K562 (cell line): Measurements from ENCODE around the gene RAB13. TPM values are rescaled to one million over a fixed set of nuclear protein-coding genes. Genes with fewer than 3 reads are reported as not detected.

ENCODE experiments used
- ATAC-seq: fragments of 200-7000 bp; cut with Tn5 transposase; 3 replicates; pipeline ENCODE4 v1.9.1; 2020; ENCODE audit warnings: moderate library complexity
- BruUV-seq: library from RNA; stranded (reverse); fragments of 400-500 nt; replicated peaks from 2 replicates; lab custom pipeline; 2021; lab: Mats Ljungman, UMichigan
- CTCF ChIA-PET: fragments of 300-600 bp; formaldehyde crosslinking; extraction: SDS; loops from one replicate; lab custom pipeline; 2021; ENCODE audit warnings: low intra/inter-chr PET ratio; lab: Yijun Ruan, JAX
- POLR2A ChIA-PET: fragments of 300-600, 350-650 bp; sonication (Branson Sonifier 250); formaldehyde crosslinking; extraction: SDS; loops from one replicate; lab custom pipeline; 2021; ENCODE audit warnings: antibody characterized with exemption, inconsistent platforms; lab: Yijun Ruan, JAX
- DNase-seq, 4 experiments: peaks; one replicate each; pipeline versions ENCODE4 v3.0.0 to v3.0.0-alpha.2; 2011 to 2018; ENCODE audit warnings: low spot score in 3 of 4, mixed read lengths in 3 of 4; ENCODE audit errors: extremely low read depth in 1 of 4
- FAIRE-seq: peaks from 2 replicates; lab custom pipeline; 2011; peaks lifted over from hg19 to GRCh38; lab: Jason Lieb, UNC
- H2AFZ ChIP-seq: 2 replicates; pipeline ENCODE4 v1.6.0; 2011; ENCODE audit warnings: low read depth, low read length, control low read depth, inconsistent platforms
- H3K27ac ChIP-seq: fragments of 200-600 bp; 3 replicates; pipeline ENCODE4 v1.8.0; 2011; ENCODE audit warnings: low read depth, mild to moderate bottlenecking, control low read depth, inconsistent platforms, low read length, moderate library complexity, mixed read lengths; ENCODE audit errors: extremely low read depth
- H3K27me3 ChIP-seq, 2 experiments: fragments of 300-600 bp in 1 of 2; 2 replicates in 1 of 2; 3 replicates in 1 of 2; pipeline versions ENCODE4 v1.6.0 to v1.8.0; 2011; ENCODE audit warnings: inconsistent platforms in 2 of 2, low read length in 2 of 2, mild to moderate bottlenecking in 1 of 2, mixed read lengths in 1 of 2, moderate library complexity in 1 of 2; ENCODE audit not compliant: control insufficient read depth in 2 of 2, insufficient read depth in 2 of 2
- H3K36me3 ChIP-seq: fragments of 300-600 bp; 3 replicates; pipeline ENCODE4 v1.8.0; 2011; ENCODE audit warnings: mild to moderate bottlenecking, low read length, inconsistent platforms; ENCODE audit not compliant: control insufficient read depth, insufficient read depth
- H3K4me1 ChIP-seq, 2 experiments: fragments of 200-600 bp in 1 of 2; replicated peaks in 1 of 2; 2 replicates in 1 of 2; 3 replicates in 1 of 2; pipeline versions ENCODE4 v1.5.1 to v1.8.0; 2011; ENCODE audit warnings: inconsistent platforms in 2 of 2, low read length in 2 of 2, mild to moderate bottlenecking in 1 of 2, mixed read lengths in 1 of 2, moderate library complexity in 1 of 2; ENCODE audit not compliant: control insufficient read depth in 2 of 2, insufficient read depth in 2 of 2
- H3K4me2 ChIP-seq: 2 replicates; pipeline ENCODE4 v1.6.1; 2011; ENCODE audit warnings: low read length, control low read depth, inconsistent platforms, mixed read lengths; ENCODE audit not compliant: insufficient read depth
- H3K4me3 ChIP-seq: fragments of 200-600 bp; sonication (generic), shearing (Covaris generic); 2 replicates; pipeline ENCODE4 v1.5.1; 2016; ENCODE audit warnings: control low read depth, inconsistent platforms
- H3K79me2 ChIP-seq: fragments of 200-600 bp; 3 replicates; pipeline ENCODE4 v1.8.0; 2011; ENCODE audit warnings: low read length, inconsistent platforms; ENCODE audit not compliant: control insufficient read depth, insufficient read depth
- H3K9ac ChIP-seq, 2 experiments: 2 replicates each; pipeline versions ENCODE4 v1.6.0 to v1.6.1; 2011; ENCODE audit warnings: low read depth in 2 of 2, low read length in 2 of 2, control low read depth in 1 of 2, inconsistent platforms in 1 of 2, mild to moderate bottlenecking in 1 of 2, mixed read lengths in 1 of 2; ENCODE audit not compliant: insufficient read depth in 1 of 2
- H3K9me1 ChIP-seq: one replicate; pipeline ENCODE4 v1.6.0; 2011; ENCODE audit warnings: inconsistent platforms, mild to moderate bottlenecking, low read length, moderate library complexity; ENCODE audit not compliant: control insufficient read depth, insufficient read depth
- H3K9me3 ChIP-seq: replicated peaks from 2 replicates; pipeline ENCODE4 v1.5.1; 2011; ENCODE audit warnings: low read depth, low read length, inconsistent platforms; ENCODE audit not compliant: control insufficient read depth, insufficient read depth
- H4K20me1 ChIP-seq: replicated peaks from 2 replicates; pipeline ENCODE4 v1.6.1; 2011; ENCODE audit warnings: low read length, inconsistent platforms, mixed read lengths; ENCODE audit not compliant: control insufficient read depth, insufficient read depth
- CHCHD3 ChIP-seq: fragments of 250-450 bp; sonication (Bioruptor Pico); IDR thresholded peaks from 2 replicates; pipeline ENCODE4 v2.1.2; 2022; ENCODE audit warnings: mild to moderate bottlenecking
- KDM2B ChIP-seq: fragments of 250-450 bp; sonication (Bioruptor Pico); IDR thresholded peaks from 2 replicates; pipeline ENCODE4 v1.8.0; 2021; ENCODE audit warnings: mild to moderate bottlenecking, moderate library complexity
- MTA3 ChIP-seq: fragments of 450-650 bp; formaldehyde crosslinking; IDR thresholded peaks from 2 replicates; pipeline ENCODE4 v1.6.1; 2017; ENCODE audit warnings: mild to moderate bottlenecking, borderline replicate concordance
- POLR2H ChIP-seq: IDR thresholded peaks from 2 replicates; pipeline ENCODE4 v1.6.1; 2016; ENCODE audit warnings: missing genetic modification characterization, low read depth, mild to moderate bottlenecking, control low read depth, missing compliant biosample characterization, moderate library complexity
- TAF15 ChIP-seq: fragments of 200-400 bp; formaldehyde crosslinking; IDR thresholded peaks from 2 replicates; pipeline ENCODE4 v1.6.1; 2017; ENCODE audit warnings: mild to moderate bottlenecking, low read depth, low read length, moderate library complexity
- WHSC1 ChIP-seq: IDR thresholded peaks from one replicate; pipeline ENCODE4 v1.6.1; 2012; ENCODE audit warnings: low read length, control low read depth, inconsistent platforms
- ZNF3 ChIP-seq: fragments of 250-450 bp; sonication (Bioruptor Pico); IDR thresholded peaks from 2 replicates; pipeline ENCODE4 v1.5.0; 2021; ENCODE audit warnings: mild to moderate bottlenecking, moderate library complexity
- ZNF354B ChIP-seq: fragments of 250-450 bp; sonication (Bioruptor Pico); IDR thresholded peaks from 2 replicates; pipeline ENCODE4 v1.4.0; 2020
- ZNF589 ChIP-seq: fragments of 200-800 bp; sonication (Bioruptor generic); IDR thresholded peaks from 2 replicates; pipeline ENCODE4 v1.6.1; 2016; ENCODE audit warnings: low read depth, missing genetic modification characterization, missing compliant biosample characterization
- WGBS: fragments of 100-300 bp; shearing (Covaris generic); methylation state at CpG from one replicate; pipeline ENCODE4 v1.1.6; 2016; ENCODE audit warnings: low coverage, mixed read lengths; ENCODE audit not compliant: insufficient coverage; ENCODE audit errors: missing lambda C conversion rate; 5-methylcytosine and 5-hydroxymethylcytosine counted together
- in situ Hi-C: fragments of 300-500 bp; cut with MboI; formaldehyde crosslinking; loops from 4 replicates; pipeline ENCODE4 v1.15.0; 2018; ENCODE audit warnings: inconsistent platforms, mixed read lengths
- intact Hi-C: fragments of 100-400 bp; cut with micrococcal nuclease; formaldehyde crosslinking; loops from 2 replicates; pipeline ENCODE4 v1.14.2; 2022
- polyA plus RNA-seq, 8 experiments: library from polyadenylated mRNA; depleted of rRNA in 4 of 8; stranded (reverse) in 5 of 8; unstranded in 3 of 8; fragments of >200 nt; fragmentation: Nextera tagmentation in 2 of 8; fragmentation: Illumina TruSeq in 1 of 8; extraction: Ambion mirVana in 2 of 8; extraction: Trizol in 1 of 8; gene quantifications; 2 replicates each; pipeline versions ENCODE4 v1.2.1 to v1.2.3, GENCODE V29; 2011 to 2014; ENCODE audit warnings: inconsistent platforms in 1 of 8, missing spikeins in 1 of 8
- total RNA-seq, 7 experiments: library from RNA; depleted of rRNA in 6 of 7; stranded (reverse); fragments of >200 nt in 6 of 7; fragmentation: Illumina TruSeq in 2 of 7; extraction: Trizol in 2 of 7; gene quantifications; 2 replicates each; pipeline versions ENCODE4 v1.2.1 to v1.2.3, GENCODE V29; 2011 to 2021; ENCODE audit warnings: low replicate concordance in 1 of 7
- TF ChIP-seq, protein P1 (sequence below): fragments of 250-450 bp; sonication (Bioruptor Pico); IDR thresholded peaks from 2 replicates; pipeline ENCODE4 v1.5.0; 2020; ENCODE audit warnings: mild to moderate bottlenecking
- TF ChIP-seq, protein P2 (sequence below): fragments of 200-400 bp; formaldehyde crosslinking; IDR thresholded peaks from 2 replicates; pipeline ENCODE4 v1.6.1; 2017; ENCODE audit warnings: mild to moderate bottlenecking, low read depth, low read length, moderate library complexity
- TF ChIP-seq, protein P3 (sequence below), 2 experiments: fragments of 450-650 bp; IDR thresholded peaks; 2 replicates each; pipeline ENCODE4 v1.6.1; 2018; ENCODE audit warnings: mild to moderate bottlenecking in 2 of 2, low read depth in 1 of 2; ENCODE audit not compliant: partially characterized antibody in 2 of 2

RAB13 gene
- total and polyA plus RNA-seq, 9 of the 15 experiments (the other 6 are each of a cell fraction or from before 2014, with no cell fraction given), result 22.3 to 100 (median 39.8) TPM

DNA sequence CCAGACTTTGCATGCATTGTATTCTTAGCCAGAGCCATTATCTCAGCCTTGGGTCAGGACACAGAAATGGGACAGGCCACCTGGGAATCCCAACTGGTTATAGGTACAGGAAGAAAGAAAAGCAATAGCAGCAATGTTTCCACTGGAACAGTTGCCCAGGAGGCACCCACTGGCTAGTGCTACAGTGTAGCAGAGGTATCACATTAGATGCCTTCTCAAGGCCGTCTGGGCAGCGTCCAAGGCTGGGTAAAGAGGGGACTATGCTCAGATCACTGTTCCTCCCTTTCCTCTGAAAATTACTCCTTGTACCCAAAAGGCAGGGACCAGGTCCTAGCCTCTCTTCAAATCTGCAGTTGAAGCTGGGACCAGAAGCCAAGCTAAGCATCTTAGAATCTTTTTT lies 15.8 kb downstream of the RAB13 start:
- 69% methylated on average over 2 of the region's 2 CpGs for WGBS
- Histone ChIP-seq H4K20me1 (no peaks in the 10 kb centered on the region), H3K27ac (no peak overlapping the region), H3K9ac (no peak overlapping the region), H2AFZ (no peak overlapping the region), H3K4me3 (no peak overlapping the region), H3K79me2 (peaks cover 23% of the 10 kb centered on the region), H3K4me1 (peaks cover 5 to 7% of the 10 kb centered on the region in 2 experiments; a peak in 4 of 5 replicates), H3K36me3 (peaks cover 24% of the 10 kb centered on the region), H3K4me2 (no peak overlapping the region), H3K9me3 (no peaks in the 10 kb centered on the region), H3K27me3 (no peaks in the 10 kb centered on the region), H3K9me1 (no peaks in the 10 kb centered on the region)
- POLR2A ChIA-PET, result interaction anchor here (0.6 to 1.2 kb wide), 3 partner anchors 20 to 48 kb away, joined by 3 to 4 read pairs (median 3); partner anchors contain the start of genes GATAD2B and RPS27
- no peak for FAIRE-seq
- BruUV-seq, result no TSS peak
- DNase-seq, result no peak
- CTCF ChIA-PET, result no interaction called here
- in situ Hi-C loops, result no loop called here
- intact Hi-C loops, result no loop called here
- ATAC-seq, result no peak
- TF ChIP-seq KDM2B (CRISPR knock-in tag) (no peak), POLR2H (tag) (no peak), MTA3 (no peak), TAF15 (no peak), ZNF589 (CRISPR knock-in tag) (no peak), CHCHD3 (no peak), ZNF3 (CRISPR knock-in tag) (no peak), ZNF354B (CRISPR knock-in tag) (no peak), WHSC1 (no peak)
- TF ChIP-seq, protein P1, sequence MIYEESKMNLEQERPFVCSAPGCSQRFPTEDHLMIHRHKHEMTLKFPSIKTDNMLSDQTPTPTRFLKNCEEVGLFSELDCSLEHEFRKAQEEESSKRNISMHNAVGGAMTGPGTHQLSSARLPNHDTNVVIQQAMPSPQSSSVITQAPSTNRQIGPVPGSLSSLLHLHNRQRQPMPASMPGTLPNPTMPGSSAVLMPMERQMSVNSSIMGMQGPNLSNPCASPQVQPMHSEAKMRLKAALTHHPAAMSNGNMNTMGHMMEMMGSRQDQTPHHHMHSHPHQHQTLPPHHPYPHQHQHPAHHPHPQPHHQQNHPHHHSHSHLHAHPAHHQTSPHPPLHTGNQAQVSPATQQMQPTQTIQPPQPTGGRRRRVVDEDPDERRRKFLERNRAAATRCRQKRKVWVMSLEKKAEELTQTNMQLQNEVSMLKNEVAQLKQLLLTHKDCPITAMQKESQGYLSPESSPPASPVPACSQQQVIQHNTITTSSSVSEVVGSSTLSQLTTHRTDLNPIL (CRISPR knock-in tag), result no peak
- TF ChIP-seq, protein P2, sequence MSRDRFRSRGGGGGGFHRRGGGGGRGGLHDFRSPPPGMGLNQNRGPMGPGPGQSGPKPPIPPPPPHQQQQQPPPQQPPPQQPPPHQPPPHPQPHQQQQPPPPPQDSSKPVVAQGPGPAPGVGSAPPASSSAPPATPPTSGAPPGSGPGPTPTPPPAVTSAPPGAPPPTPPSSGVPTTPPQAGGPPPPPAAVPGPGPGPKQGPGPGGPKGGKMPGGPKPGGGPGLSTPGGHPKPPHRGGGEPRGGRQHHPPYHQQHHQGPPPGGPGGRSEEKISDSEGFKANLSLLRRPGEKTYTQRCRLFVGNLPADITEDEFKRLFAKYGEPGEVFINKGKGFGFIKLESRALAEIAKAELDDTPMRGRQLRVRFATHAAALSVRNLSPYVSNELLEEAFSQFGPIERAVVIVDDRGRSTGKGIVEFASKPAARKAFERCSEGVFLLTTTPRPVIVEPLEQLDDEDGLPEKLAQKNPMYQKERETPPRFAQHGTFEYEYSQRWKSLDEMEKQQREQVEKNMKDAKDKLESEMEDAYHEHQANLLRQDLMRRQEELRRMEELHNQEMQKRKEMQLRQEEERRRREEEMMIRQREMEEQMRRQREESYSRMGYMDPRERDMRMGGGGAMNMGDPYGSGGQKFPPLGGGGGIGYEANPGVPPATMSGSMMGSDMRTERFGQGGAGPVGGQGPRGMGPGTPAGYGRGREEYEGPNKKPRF, result no peak
- TF ChIP-seq, protein P3, sequence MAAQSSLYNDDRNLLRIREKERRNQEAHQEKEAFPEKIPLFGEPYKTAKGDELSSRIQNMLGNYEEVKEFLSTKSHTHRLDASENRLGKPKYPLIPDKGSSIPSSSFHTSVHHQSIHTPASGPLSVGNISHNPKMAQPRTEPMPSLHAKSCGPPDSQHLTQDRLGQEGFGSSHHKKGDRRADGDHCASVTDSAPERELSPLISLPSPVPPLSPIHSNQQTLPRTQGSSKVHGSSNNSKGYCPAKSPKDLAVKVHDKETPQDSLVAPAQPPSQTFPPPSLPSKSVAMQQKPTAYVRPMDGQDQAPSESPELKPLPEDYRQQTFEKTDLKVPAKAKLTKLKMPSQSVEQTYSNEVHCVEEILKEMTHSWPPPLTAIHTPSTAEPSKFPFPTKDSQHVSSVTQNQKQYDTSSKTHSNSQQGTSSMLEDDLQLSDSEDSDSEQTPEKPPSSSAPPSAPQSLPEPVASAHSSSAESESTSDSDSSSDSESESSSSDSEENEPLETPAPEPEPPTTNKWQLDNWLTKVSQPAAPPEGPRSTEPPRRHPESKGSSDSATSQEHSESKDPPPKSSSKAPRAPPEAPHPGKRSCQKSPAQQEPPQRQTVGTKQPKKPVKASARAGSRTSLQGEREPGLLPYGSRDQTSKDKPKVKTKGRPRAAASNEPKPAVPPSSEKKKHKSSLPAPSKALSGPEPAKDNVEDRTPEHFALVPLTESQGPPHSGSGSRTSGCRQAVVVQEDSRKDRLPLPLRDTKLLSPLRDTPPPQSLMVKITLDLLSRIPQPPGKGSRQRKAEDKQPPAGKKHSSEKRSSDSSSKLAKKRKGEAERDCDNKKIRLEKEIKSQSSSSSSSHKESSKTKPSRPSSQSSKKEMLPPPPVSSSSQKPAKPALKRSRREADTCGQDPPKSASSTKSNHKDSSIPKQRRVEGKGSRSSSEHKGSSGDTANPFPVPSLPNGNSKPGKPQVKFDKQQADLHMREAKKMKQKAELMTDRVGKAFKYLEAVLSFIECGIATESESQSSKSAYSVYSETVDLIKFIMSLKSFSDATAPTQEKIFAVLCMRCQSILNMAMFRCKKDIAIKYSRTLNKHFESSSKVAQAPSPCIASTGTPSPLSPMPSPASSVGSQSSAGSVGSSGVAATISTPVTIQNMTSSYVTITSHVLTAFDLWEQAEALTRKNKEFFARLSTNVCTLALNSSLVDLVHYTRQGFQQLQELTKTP (IDR thresholded peaks at IDR 0.05; ENCODE audit: low read depth in 1 of 2, partially characterized antibody in 2 of 2), result no peak
